Pancreas (tissue), 10 donors: ENCODE data around the gene DBX2. TPM values are rescaled to one million over a fixed set of nuclear protein-coding genes. Genes with fewer than 3 reads are reported as not detected.
"Not testable (repeated sequence)": the region's sequence is repeated elsewhere in the genome, so short reads cannot be mapped to it uniquely, and the experiment has no call there.

Experiments used
- ATAC-seq, 4 donors: fragments of 200-7000 bp; cut with Tn5 transposase; one replicate each; pipeline versions ENCODE4 v1.8.0 to v1.9.1; 2020; ENCODE audit warnings: mild to moderate bottlenecking in 4 of 4, moderate library complexity in 4 of 4
- DNase-seq, 6 donors: peaks; one replicate each; pipeline ENCODE4 v3.0.0-alpha.2; 2020
- FAIRE-seq: peaks from 2 replicates; lab custom pipeline; 2012; peaks lifted over from hg19 to GRCh38; lab: Jason Lieb, UNC
- H3K27ac ChIP-seq, 4 donors: fragments of 200-600 bp; sonication (generic); 1 replicate in 3 of 4; 2 replicates in 1 of 4; pipeline versions ENCODE4 v1.5.0 to v1.8.0; 2020
- H3K27me3 ChIP-seq, 4 donors: fragments of 200-600 bp; one replicate each; pipeline ENCODE4 v1.8.0; 2021
- H3K36me3 ChIP-seq, 3 donors: fragments of 200-600 bp; sonication (generic) in 1 of 3; one replicate each; pipeline versions ENCODE4 v1.5.0 to v1.8.0; 2020 to 2021
- H3K4me1 ChIP-seq, 3 donors: fragments of 200-600 bp; one replicate each; pipeline ENCODE4 v1.8.0; 2021
- H3K4me3 ChIP-seq, 4 donors: fragments of 200-600 bp; sonication (generic) in 2 of 4; one replicate each; pipeline versions ENCODE4 v1.5.0 to v1.8.0; 2020 to 2021
- H3K9me3 ChIP-seq, 4 donors: fragments of 200-600 bp; one replicate each; pipeline ENCODE4 v1.8.0; 2021
- WGBS, 2 donors: extraction: QIAGEN DNeasy Blood & Tissue Kit; methylation state at CpG; one replicate each; pipeline ENCODE4 v1.1.7; 2013; 5-methylcytosine and 5-hydroxymethylcytosine counted together
- intact Hi-C, 3 donors: fragments of 100-400 bp; cut with DNase I; formaldehyde crosslinking; loops; one replicate each; pipeline versions ENCODE4 v1.11.1 to v1.14.2; 2022
- polyA plus RNA-seq, 2 donors: library from polyadenylated mRNA; stranded (reverse); fragments of 200-250 nt; gene quantifications; one replicate each; pipeline ENCODE4 v1.2.3, GENCODE V29; 2013
- total RNA-seq, 6 donors: library from RNA; stranded (reverse); fragmentation: NEBNext Ultra II Directional in 4 of 6; extraction: Animal tissue kit (Norgen Biotek cat#: 25700) in 4 of 6; gene quantifications; one replicate each; pipeline versions ENCODE4 v1.2.1 to v1.2.4, GENCODE V29; 2021 to 2023
- TF ChIP-seq, protein P1 (sequence below), 4 donors: fragments of 200-600 bp; sonication (generic) in 3 of 4; IDR thresholded peaks; one replicate each; pipeline versions ENCODE4 v1.5.0 to v1.8.0; 2021; ENCODE audit warnings: antibody characterized with exemption in 4 of 4
- donor health status: healthy with polysubstance abuse.
- donor health status: DM: no; HTN: no; CAD: no; lungs with moderate emphysema.
- donor health status: DM: no; HTN: no; CAD: no.
- donor health status: control.
- donor health status: control.
- donor health status: Bipolar disorder and iron deficiency.
- donor health status: DM: yes; HTN: yes; CAD: no.
- donor health status: DM: no; HTN: no; CAD: no.
- donor health status: DM: no; HTN: no; CAD: no.
- donor health status: DM: yes; HTN: yes; CAD: no.

Gene DBX2
- total and polyA plus RNA-seq, 8 donors: 0.04 to 0.18 (median 0.09) TPM; not detected in 4

DNA sequence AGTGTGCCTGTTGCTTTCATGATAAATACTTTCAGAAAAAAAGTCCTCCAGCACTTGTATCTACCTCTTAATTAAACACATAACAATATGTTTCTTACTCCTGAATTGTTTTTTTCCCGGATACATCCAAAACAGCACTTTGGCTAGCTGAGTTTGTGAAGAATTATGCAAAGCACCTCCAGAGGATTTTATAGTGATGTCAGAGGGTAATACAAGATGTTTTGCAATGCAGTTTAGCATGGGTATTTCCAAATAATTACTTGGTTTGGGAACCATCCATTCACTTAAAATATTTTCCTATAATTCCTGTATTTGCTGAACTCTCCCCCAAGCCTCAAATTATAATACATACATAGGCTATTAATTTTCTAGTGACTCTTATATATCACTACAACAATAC, 37.7 kb upstream of the DBX2 start:
- WGBS, 2 donors: 63 to 64% methylated on average over 1 of the region's 1 CpG
- ATAC-seq (no peak), DNase-seq (no peak), FAIRE-seq (no peak)
- no peaks in the 10 kb centered on the region for H3K4me1 ChIP-seq
- no peak overlapping the region for H3K4me3 ChIP-seq
- TF ChIP-seq, protein P1, sequence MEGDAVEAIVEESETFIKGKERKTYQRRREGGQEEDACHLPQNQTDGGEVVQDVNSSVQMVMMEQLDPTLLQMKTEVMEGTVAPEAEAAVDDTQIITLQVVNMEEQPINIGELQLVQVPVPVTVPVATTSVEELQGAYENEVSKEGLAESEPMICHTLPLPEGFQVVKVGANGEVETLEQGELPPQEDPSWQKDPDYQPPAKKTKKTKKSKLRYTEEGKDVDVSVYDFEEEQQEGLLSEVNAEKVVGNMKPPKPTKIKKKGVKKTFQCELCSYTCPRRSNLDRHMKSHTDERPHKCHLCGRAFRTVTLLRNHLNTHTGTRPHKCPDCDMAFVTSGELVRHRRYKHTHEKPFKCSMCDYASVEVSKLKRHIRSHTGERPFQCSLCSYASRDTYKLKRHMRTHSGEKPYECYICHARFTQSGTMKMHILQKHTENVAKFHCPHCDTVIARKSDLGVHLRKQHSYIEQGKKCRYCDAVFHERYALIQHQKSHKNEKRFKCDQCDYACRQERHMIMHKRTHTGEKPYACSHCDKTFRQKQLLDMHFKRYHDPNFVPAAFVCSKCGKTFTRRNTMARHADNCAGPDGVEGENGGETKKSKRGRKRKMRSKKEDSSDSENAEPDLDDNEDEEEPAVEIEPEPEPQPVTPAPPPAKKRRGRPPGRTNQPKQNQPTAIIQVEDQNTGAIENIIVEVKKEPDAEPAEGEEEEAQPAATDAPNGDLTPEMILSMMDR (IDR thresholded peaks at IDR 0.05): no peak
- no peaks in the 10 kb centered on the region for H3K9me3 ChIP-seq
- intact Hi-C loops: no loop called here
- H3K27ac ChIP-seq: no peak overlapping the region
- H3K36me3 ChIP-seq: no peaks in the 10 kb centered on the region
- H3K27me3 ChIP-seq: no peaks in the 10 kb centered on the region

DNA sequence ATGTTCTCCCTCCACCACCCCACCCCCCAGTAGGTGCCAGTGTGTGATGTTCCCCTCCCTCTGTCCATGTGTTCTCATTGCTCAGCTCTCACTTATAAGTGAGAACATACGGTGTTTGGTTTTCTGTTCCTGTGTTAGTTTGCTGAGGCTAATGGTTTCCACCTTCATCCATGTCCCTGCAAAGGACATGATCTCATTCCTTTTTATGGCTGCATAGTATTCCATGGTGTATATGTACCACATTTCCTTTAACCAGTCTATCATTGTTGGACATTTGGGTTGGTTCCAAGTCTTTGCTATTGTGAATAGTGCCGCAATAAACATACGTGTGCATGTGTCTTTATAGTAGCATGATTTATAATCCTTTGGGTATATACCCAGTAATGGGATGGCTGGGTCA, 33.3 kb upstream of the DBX2 start:
- H3K36me3 ChIP-seq, H3K4me3 ChIP-seq, intact Hi-C loops, DNase-seq, H3K27ac ChIP-seq, FAIRE-seq, ATAC-seq, H3K9me3 ChIP-seq, H3K27me3 ChIP-seq, H3K4me1 ChIP-seq: not testable (repeated sequence)
- 92 to 96% methylated on average over 3 of the region's 3 CpGs for WGBS, 2 donors

DNA sequence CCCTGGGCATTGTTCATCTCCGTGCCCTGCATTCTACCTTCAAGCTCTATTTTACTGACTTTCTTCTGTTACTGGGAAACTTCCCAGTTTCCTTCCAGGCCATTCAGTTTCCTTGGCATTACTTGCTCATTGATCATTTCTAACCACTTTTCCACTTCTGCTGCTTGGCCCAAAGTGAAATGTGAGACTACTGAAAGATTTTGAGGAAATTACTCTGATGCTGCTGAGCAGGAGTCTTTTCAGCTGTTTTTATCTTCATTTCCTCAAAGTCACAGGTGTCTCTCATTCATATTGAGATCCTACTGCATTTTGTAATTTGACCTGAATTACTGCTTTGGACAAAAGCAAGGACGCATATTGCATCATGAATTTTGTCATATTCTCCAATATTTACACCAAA, 26.4 kb upstream of the DBX2 start:
- Histone ChIP-seq H3K4me1 (no peaks in the 10 kb centered on the region), H3K36me3 (no peaks in the 10 kb centered on the region), H3K9me3 (no peaks in the 10 kb centered on the region), H3K27ac (no peak overlapping the region), H3K27me3 (no peaks in the 10 kb centered on the region), H3K4me3 (no peak overlapping the region)
- TF ChIP-seq, protein P1 (IDR thresholded peaks at IDR 0.05): no peak
- FAIRE-seq (no peak), DNase-seq (no peak), ATAC-seq (no peak)
- 59 to 68% methylated on average over 2 of the region's 2 CpGs for WGBS, 2 donors
- intact Hi-C loops: no loop called here

DNA sequence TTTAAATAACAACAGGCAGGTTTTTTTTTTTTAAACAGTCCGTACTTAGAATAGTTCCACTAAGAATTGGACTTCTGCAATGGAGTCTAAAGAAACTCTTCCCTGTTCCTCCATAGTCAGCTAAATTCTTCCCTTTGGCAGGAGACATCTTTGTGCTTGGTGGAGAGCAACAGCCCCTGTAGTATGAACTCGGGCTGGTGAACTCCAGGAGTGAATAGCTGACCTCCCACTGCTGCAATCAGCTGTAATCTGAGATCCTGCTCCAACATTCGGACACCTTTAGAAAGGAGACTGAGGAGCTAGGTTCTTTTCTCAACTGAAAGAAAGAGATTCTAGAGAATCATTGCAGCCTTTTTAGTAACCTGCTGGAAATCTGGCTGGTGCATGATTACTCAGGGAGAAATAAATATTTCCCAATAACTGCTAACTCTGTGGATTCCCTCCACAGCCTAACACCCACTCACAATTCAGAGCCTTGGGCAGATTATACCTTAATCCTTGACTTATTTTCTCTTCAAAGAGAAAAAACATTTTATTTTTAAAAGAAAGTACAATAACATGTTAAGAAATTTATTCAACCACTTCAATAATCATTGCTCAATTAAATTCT, 25.6 kb upstream of the DBX2 start:
- FAIRE-seq: no peak
- ATAC-seq: no peak

DNA sequence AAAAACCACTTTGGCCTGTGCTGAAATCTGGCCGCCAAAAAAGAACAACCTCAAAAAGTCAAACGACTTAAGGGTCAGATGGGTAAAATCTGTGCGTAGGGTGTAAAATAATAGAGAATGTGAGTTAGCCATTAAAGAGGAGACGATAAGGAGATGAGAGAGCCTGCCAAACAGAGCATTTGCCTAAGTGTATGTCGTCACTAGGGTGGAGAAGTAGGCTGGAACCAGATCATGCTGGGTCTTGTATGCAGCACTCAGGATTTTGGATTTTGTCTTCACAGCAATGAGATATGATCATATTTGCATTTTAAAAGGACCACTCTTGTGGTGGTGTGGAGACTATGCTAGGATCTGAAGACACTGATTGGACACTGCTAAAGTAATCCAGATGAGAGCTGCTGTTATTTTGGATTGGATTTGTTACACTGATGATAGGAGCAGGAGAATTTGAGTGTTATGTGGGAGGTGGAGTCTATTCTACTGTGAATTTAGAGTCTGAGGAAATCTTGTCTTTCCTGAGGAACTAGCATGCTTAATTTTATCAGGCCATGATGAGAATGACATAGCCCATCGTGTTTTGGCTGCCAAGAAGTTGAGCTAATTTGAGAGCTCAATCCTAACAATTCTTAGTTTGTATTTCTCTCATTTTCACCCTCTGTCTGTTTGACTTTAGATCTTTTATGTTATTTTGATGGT, 24.8 kb upstream of the DBX2 start:
- FAIRE-seq (no peak), ATAC-seq (peak in 1 of 4 donors; percentile 12)

More for the DNA sequence above, 25.6 kb upstream of the DBX2 start:
- intact Hi-C loops: no loop called here
- Histone ChIP-seq H3K27ac (no peak overlapping the region), H3K9me3 (no peaks in the 10 kb centered on the region), H3K36me3 (no peaks in the 10 kb centered on the region), H3K4me1 (no peaks in the 10 kb centered on the region), H3K4me3 (no peak overlapping the region), H3K27me3 (no peaks in the 10 kb centered on the region)
- TF ChIP-seq, protein P1 (IDR thresholded peaks at IDR 0.05): no peak
- no peak for DNase-seq
- WGBS, 2 donors: 29 to 40% methylated on average over 3 of the region's 3 CpGs

More for the DNA sequence above, 24.8 kb upstream of the DBX2 start:
- Histone ChIP-seq H3K4me3 (no peak overlapping the region), H3K9me3 (no peaks in the 10 kb centered on the region), H3K27ac (no peak overlapping the region), H3K36me3 (no peaks in the 10 kb centered on the region), H3K27me3 (no peaks in the 10 kb centered on the region), H3K4me1 (no peaks in the 10 kb centered on the region)
- TF ChIP-seq, protein P1 (IDR thresholded peaks at IDR 0.05): no peak
- intact Hi-C loops: no loop called here
- no peak for DNase-seq
- whole genome bisulfite sequencing, 2 donors: 61 to 70% methylated on average over 6 of the region's 6 CpGs
